SKM-1 treated with dmso at 0.1 percent for 144 hours (cell line): ENCODE data around the gene GDPD1.
"Not testable (repeated sequence)": the region's sequence is repeated elsewhere in the genome, so short reads cannot be mapped to it uniquely, and the experiment has no call there.

Source experiments
- DNase-seq: peaks from one replicate; lab custom pipeline; 2025; ENCODE audit not compliant: unreplicated experiment; lab: John Stamatoyannopoulos, UW

The GDPD1 gene

GRCh38 chr17:59311051-59311468 lies 90.7 kb downstream of the GDPD1 start:
- peak; percentile 65 for DNase-seq

- not testable (repeated sequence) for DNase-seq
Measured at GRCh38 chr17:59311521-59311920, 91.2 kb downstream of the GDPD1 start.

- peak; percentile 56 for DNase-seq
Measured at GRCh38 chr17:59315866-59316265, 95.6 kb downstream of the GDPD1 start.
